GM12878 (cell line): Measurements from ENCODE around the gene GRIK2. TPM values are rescaled to one million over a fixed set of nuclear protein-coding genes. Genes with fewer than 3 reads are reported as not detected.

ENCODE experiments used
- ATAC-seq: fragments of 200-7000 bp; cut with Tn5 transposase; 3 replicates; pipeline ENCODE4 v1.9.1; 2020; ENCODE audit warnings: mild to moderate bottlenecking, moderate library complexity
- BruUV-seq: library from RNA; stranded (reverse); fragments of 400-500 nt; replicated peaks from 2 replicates; lab custom pipeline; 2021; lab: Mats Ljungman, UMichigan
- CTCF ChIA-PET: fragments of 300-600 bp; sonication (Branson Sonifier 250); formaldehyde crosslinking; extraction: SDS; loops from one replicate; lab custom pipeline; 2021; ENCODE audit warnings: inconsistent platforms; lab: Yijun Ruan, JAX
- POLR2A ChIA-PET: fragments of 350-600 bp; formaldehyde crosslinking; extraction: SDS; loops from one replicate; lab custom pipeline; 2021; ENCODE audit warnings: inconsistent platforms; lab: Charles Lee
- RAD21 ChIA-PET: fragments of 300-600 bp; sonication (Branson Sonifier 250); formaldehyde crosslinking; loops from one replicate; lab custom pipeline; 2023; ENCODE audit warnings: antibody characterized with exemption; ENCODE audit not compliant: unreplicated experiment; lab: Charles Lee
- SMC1A ChIA-PET: fragments of 300-600 bp; sonication (Branson Sonifier 250); formaldehyde crosslinking; loops from one replicate; lab custom pipeline; 2023; ENCODE audit not compliant: unreplicated experiment, uncharacterized antibody; lab: Charles Lee
- DNase-seq: peaks from one replicate; pipeline ENCODE4 v3.0.0-alpha.2; 2011; ENCODE audit warnings: low read depth, low spot score
- FAIRE-seq: peaks from 3 replicates; lab custom pipeline; 2011; peaks lifted over from hg19 to GRCh38; lab: Jason Lieb, UNC
- H2AFZ ChIP-seq: 2 replicates; pipeline ENCODE4 v1.6.0; 2011; ENCODE audit warnings: low read depth, low read length, control low read depth; ENCODE audit not compliant: control insufficient read depth
- H3K27ac ChIP-seq: 2 replicates; pipeline ENCODE4 v1.5.1; 2011; ENCODE audit warnings: control low read depth; ENCODE audit not compliant: control insufficient read depth, insufficient read depth
- H3K27me3 ChIP-seq, 2 experiments: replicated peaks in 1 of 2; 2 replicates each; pipeline versions ENCODE4 v1.6.0 to v1.6.1; 2011; ENCODE audit warnings: low read length in 1 of 2; ENCODE audit not compliant: control insufficient read depth in 2 of 2, insufficient read depth in 2 of 2
- H3K36me3 ChIP-seq, 2 experiments: 2 replicates each; pipeline ENCODE4 v1.5.1; 2011; ENCODE audit warnings: low read length in 1 of 2; ENCODE audit not compliant: control insufficient read depth in 2 of 2, insufficient read depth in 2 of 2
- H3K4me1 ChIP-seq: 2 replicates; pipeline ENCODE4 v1.6.1; 2011; ENCODE audit warnings: mild to moderate bottlenecking, low read length, moderate library complexity, mixed read lengths; ENCODE audit not compliant: control insufficient read depth, insufficient read depth
- H3K4me2 ChIP-seq: 2 replicates; pipeline ENCODE4 v1.6.0; 2011; ENCODE audit warnings: control low read depth; ENCODE audit not compliant: control insufficient read depth, insufficient read depth
- H3K4me3 ChIP-seq: fragments of 200-600 bp; sonication (generic); 2 replicates; pipeline ENCODE4 v1.5.1; 2016
- H3K79me2 ChIP-seq: 2 replicates; pipeline ENCODE4 v1.6.0; 2011; ENCODE audit warnings: low read length; ENCODE audit not compliant: control insufficient read depth, insufficient read depth
- H3K9ac ChIP-seq: 2 replicates; pipeline ENCODE4 v1.8.0; 2011; ENCODE audit warnings: low read length, control low read depth, mixed read lengths; ENCODE audit not compliant: control insufficient read depth, insufficient read depth
- H3K9me3 ChIP-seq: replicated peaks from 3 replicates; pipeline ENCODE4 v1.5.1; 2011; ENCODE audit warnings: mild to moderate bottlenecking, low read length; ENCODE audit not compliant: control insufficient read depth, insufficient read depth
- H4K20me1 ChIP-seq: 2 replicates; pipeline ENCODE4 v1.6.0; 2011; ENCODE audit not compliant: control insufficient read depth, insufficient read depth
- CREM ChIP-seq: IDR thresholded peaks from 2 replicates; pipeline ENCODE4 v1.6.1; 2014; ENCODE audit warnings: antibody characterized with exemption, low read depth
- E2F4 ChIP-seq: IDR thresholded peaks from 2 replicates; pipeline ENCODE4 v1.6.1; 2012; ENCODE audit warnings: low read depth, low read length, improper control_type of control experiment
- ETV6 ChIP-seq, 2 experiments: fragments of 450-650 bp in 1 of 2; IDR thresholded peaks in 1 of 2; conservative IDR thresholded peaks in 1 of 2; 2 replicates each; pipeline ENCODE4 v1.6.1; 2014; ENCODE audit warnings: antibody characterized with exemption in 1 of 2, borderline replicate concordance in 1 of 2, low read depth in 1 of 2, mild to moderate bottlenecking in 1 of 2, moderate library complexity in 1 of 2
- FOXK2 ChIP-seq: fragments of 450-650 bp; IDR thresholded peaks from 2 replicates; pipeline ENCODE4 v1.6.1; 2017; ENCODE audit warnings: mild to moderate bottlenecking, moderate library complexity
- GATAD2B ChIP-seq: fragments of 450-650 bp; conservative IDR thresholded peaks from 2 replicates; pipeline ENCODE4 v1.6.1; 2017; ENCODE audit warnings: low read depth, mild to moderate bottlenecking, moderate library complexity
- KLF5 ChIP-seq: fragments of 450-650 bp; IDR thresholded peaks from 2 replicates; pipeline ENCODE4 v1.6.1; 2014; ENCODE audit warnings: mild to moderate bottlenecking; ENCODE audit not compliant: partially characterized antibody
- NFXL1 ChIP-seq: fragments of 450-650 bp; IDR thresholded peaks from 2 replicates; pipeline ENCODE4 v1.6.1; 2017; ENCODE audit warnings: antibody characterized with exemption, mild to moderate bottlenecking, borderline replicate concordance
- SIX5 ChIP-seq: IDR thresholded peaks from 2 replicates; pipeline ENCODE4 v1.6.1; 2011; ENCODE audit warnings: mild to moderate bottlenecking, low read depth, low read length, moderate library complexity; ENCODE audit not compliant: severe bottlenecking
- SMAD5 ChIP-seq: IDR thresholded peaks from 2 replicates; pipeline ENCODE4 v1.6.1; 2016; ENCODE audit warnings: antibody characterized with exemption, low read depth
- SMARCA5 ChIP-seq: fragments of 450-650 bp; IDR thresholded peaks from 2 replicates; pipeline ENCODE4 v1.6.1; 2017; ENCODE audit warnings: mild to moderate bottlenecking
- YY1 ChIP-seq: IDR thresholded peaks from 2 replicates; pipeline ENCODE4 v1.6.1; 2011; ENCODE audit warnings: low read depth, mild to moderate bottlenecking, low read length
- ZBED1 ChIP-seq: IDR thresholded peaks from 2 replicates; pipeline ENCODE4 v1.6.1; 2016; ENCODE audit warnings: borderline replicate concordance
- ZNF24 ChIP-seq: fragments of 450-650 bp; IDR thresholded peaks from 2 replicates; pipeline ENCODE4 v1.6.1; 2017; ENCODE audit warnings: antibody characterized with exemption, mild to moderate bottlenecking
- WGBS: methylation state at CpG from one replicate; pipeline ENCODE4 v1.1.6; 2016; ENCODE audit warnings: low lambda C conversion rate; ENCODE audit not compliant: insufficient replicate concordance, insufficient coverage; ENCODE audit errors: missing lambda C conversion rate; 5-methylcytosine and 5-hydroxymethylcytosine counted together
- in situ Hi-C: fragments of 300-500 bp; cut with MboI; formaldehyde crosslinking; loops from 9 replicates; pipeline ENCODE4 v1.14.3; 2018; ENCODE audit warnings: mixed read lengths
- intact Hi-C: fragments of 100-400 bp; cut with micrococcal nuclease; formaldehyde crosslinking; loops from one replicate; pipeline ENCODE4 v1.14.2; 2022; ENCODE audit not compliant: unreplicated experiment
- polyA plus RNA-seq, 11 experiments: library from polyadenylated mRNA; depleted of rRNA in 4 of 11; unstranded in 6 of 11; stranded (reverse) in 5 of 11; fragments of >200 nt; fragmentation: Nextera tagmentation in 4 of 11; fragmentation: Illumina TruSeq in 1 of 11; extraction: Ambion mirVana in 4 of 11; extraction: Trizol in 1 of 11; gene quantifications; 1 replicate in 1 of 11; 2 replicates in 10 of 11; pipeline versions ENCODE4 v1.2.1 to v1.2.3, GENCODE V29; 2011 to 2016; ENCODE audit warnings: inconsistent platforms in 2 of 11, missing spikeins in 2 of 11, low read depth in 1 of 11
- total RNA-seq, 4 experiments: library from RNA; depleted of rRNA in 3 of 4; stranded (reverse); fragments of >200 nt in 3 of 4; fragmentation: Illumina TruSeq in 1 of 4; extraction: Trizol in 1 of 4; gene quantifications; 2 replicates each; pipeline versions ENCODE4 v1.2.1 to v1.2.3, GENCODE V29; 2013 to 2021
- TF ChIP-seq, protein P1 (sequence below): fragments of 150-350 bp; IDR thresholded peaks from 2 replicates; pipeline ENCODE4 v1.6.1; 2014; ENCODE audit warnings: mild to moderate bottlenecking, low read depth, low read length

GRIK2 gene
- total and polyA plus RNA-seq, 10 of the 15 experiments (the other 5 are each of a cell fraction or from before 2014, with no cell fraction given): not detected

GRCh38 chr6:101534821-101535220, 141.3 kb downstream of the GRIK2 start:
- ChIA-PET RAD21 (no interaction called here), POLR2A (no interaction called here), CTCF (no interaction called here), SMC1A (no interaction called here)
- Histone ChIP-seq H3K9ac (no peak overlapping the region), H4K20me1 (no peaks in the 10 kb centered on the region), H3K79me2 (no peaks in the 10 kb centered on the region), H3K9me3 (no peaks in the 10 kb centered on the region), H3K4me1 (no peaks in the 10 kb centered on the region), H2AFZ (no peak overlapping the region), H3K36me3 (no peaks in the 10 kb centered on the region), H3K4me2 (no peak overlapping the region), H3K4me3 (no peak overlapping the region), H3K27me3 (no peaks in the 10 kb centered on the region), H3K27ac (no peak overlapping the region)
- DNase-seq (no peak), FAIRE-seq (no peak), ATAC-seq (no peak)
- intact Hi-C loops: no loop called here
- BruUV-seq: no TSS peak
- 1% methylated on average over 3 of the region's 3 CpGs for WGBS
- in situ Hi-C loops: no loop called here
- no peak for TF ChIP-seq CREM
- TF ChIP-seq SMAD5: no peak
- no peak for TF ChIP-seq SIX5
- no peak for TF ChIP-seq KLF5
- no peak for TF ChIP-seq GATAD2B
- no peak for TF ChIP-seq ETV6 (conservative IDR thresholded peaks at IDR 0.05 in 1 of 2, IDR thresholded peaks at IDR 0.05 in 1 of 2; ENCODE audit: borderline replicate concordance in 1 of 2, low read depth in 1 of 2)
- no peak for TF ChIP-seq ZBED1
- TF ChIP-seq SMARCA5: no peak
- no peak for TF ChIP-seq NFXL1
- no peak for TF ChIP-seq E2F4
- no peak for TF ChIP-seq FOXK2
- TF ChIP-seq ZNF24: no peak
- TF ChIP-seq, protein P1, sequence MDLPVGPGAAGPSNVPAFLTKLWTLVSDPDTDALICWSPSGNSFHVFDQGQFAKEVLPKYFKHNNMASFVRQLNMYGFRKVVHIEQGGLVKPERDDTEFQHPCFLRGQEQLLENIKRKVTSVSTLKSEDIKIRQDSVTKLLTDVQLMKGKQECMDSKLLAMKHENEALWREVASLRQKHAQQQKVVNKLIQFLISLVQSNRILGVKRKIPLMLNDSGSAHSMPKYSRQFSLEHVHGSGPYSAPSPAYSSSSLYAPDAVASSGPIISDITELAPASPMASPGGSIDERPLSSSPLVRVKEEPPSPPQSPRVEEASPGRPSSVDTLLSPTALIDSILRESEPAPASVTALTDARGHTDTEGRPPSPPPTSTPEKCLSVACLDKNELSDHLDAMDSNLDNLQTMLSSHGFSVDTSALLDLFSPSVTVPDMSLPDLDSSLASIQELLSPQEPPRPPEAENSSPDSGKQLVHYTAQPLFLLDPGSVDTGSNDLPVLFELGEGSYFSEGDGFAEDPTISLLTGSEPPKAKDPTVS: no peak
- no peak for TF ChIP-seq YY1
